HG02938 (cell line): ENCODE measurements around the gene HIRA.
"Not testable (repeated sequence)": the region's sequence is repeated elsewhere in the genome, so short reads cannot be mapped to it uniquely, and the experiment has no call there.

Source experiments
- ATAC-seq: cut with Tn5 transposase; IDR thresholded peaks from one replicate; pipeline ENCODE4 v1.9.1; 2021; ENCODE audit warnings: mild to moderate bottlenecking, moderate library complexity; ENCODE audit not compliant: unreplicated experiment

HIRA gene

GRCh38 chr22:19463491-19464469, 32.2 kb upstream of the HIRA start:
- no peak for ATAC-seq

- ATAC-seq, result no peak
These were observed 31.5 kb upstream of the HIRA start for GRCh38 chr22:19463008-19463407.

GRCh38 chr22:19461506-19461905, 30.0 kb upstream of the HIRA start:
- no peak for ATAC-seq

- ATAC-seq, result no peak
These were observed 28.5 kb upstream of the HIRA start for GRCh38 chr22:19460036-19460435.

GRCh38 chr22:19457828-19458428, 26.4 kb upstream of the HIRA start:
- ATAC-seq, result no peak

- ATAC-seq, result no peak
These were observed 25.0 kb upstream of the HIRA start for GRCh38 chr22:19456541-19456940.

GRCh38 chr22:19455585-19456370, 24.2 kb upstream of the HIRA start:
- no peak for ATAC-seq

- ATAC-seq, result no peak
These were observed 23.5 kb upstream of the HIRA start for GRCh38 chr22:19455033-19455432.

- ATAC-seq, result no peak
These were observed 22.6 kb upstream of the HIRA start for GRCh38 chr22:19454156-19454555.

GRCh38 chr22:19453718-19454117, 22.2 kb upstream of the HIRA start:
- no peak for ATAC-seq

GRCh38 chr22:19451570-19451969, 20.0 kb upstream of the HIRA start:
- ATAC-seq, result no peak

- no peak for ATAC-seq
These were observed 19.0 kb upstream of the HIRA start for GRCh38 chr22:19450363-19451175.

GRCh38 chr22:19449422-19449767, 17.9 kb upstream of the HIRA start:
- ATAC-seq, result no peak

- ATAC-seq, result no peak
These were observed 17.3 kb upstream of the HIRA start for GRCh38 chr22:19448739-19449421.

GRCh38 chr22:19448076-19448607, 16.6 kb upstream of the HIRA start:
- ATAC-seq, result peak; percentile 44

- peak; percentile 73 for ATAC-seq
These were observed 16.0 kb upstream of the HIRA start, which contains the start of gene C22orf39 for GRCh38 chr22:19447330-19448075. Gene C22orf39, minus strand, starts transcription at chr22:19447711. Its CDS starts 23 bp downstream, at chr22:19447688.

- ATAC-seq, result no peak
These were observed 15.2 kb upstream of the HIRA start for GRCh38 chr22:19446603-19447329.

GRCh38 chr22:19445279-19445982, 13.9 kb upstream of the HIRA start:
- ATAC-seq, result not testable (repeated sequence)
